A549 (cell line): ENCODE data around the gene RAB17.

Experiments used
- RCOR1 ChIP-seq: fragments of 150-350 bp; IDR thresholded peaks from 2 replicates; pipeline ENCODE4 v1.6.1; 2014; ENCODE audit warnings: antibody characterized with exemption, low read length, low read depth
- SREBF2 ChIP-seq: fragments of 450-650 bp; IDR thresholded peaks from 2 replicates; pipeline ENCODE4 v1.6.1; 2014; ENCODE audit warnings: mild to moderate bottlenecking, moderate library complexity

DNA sequence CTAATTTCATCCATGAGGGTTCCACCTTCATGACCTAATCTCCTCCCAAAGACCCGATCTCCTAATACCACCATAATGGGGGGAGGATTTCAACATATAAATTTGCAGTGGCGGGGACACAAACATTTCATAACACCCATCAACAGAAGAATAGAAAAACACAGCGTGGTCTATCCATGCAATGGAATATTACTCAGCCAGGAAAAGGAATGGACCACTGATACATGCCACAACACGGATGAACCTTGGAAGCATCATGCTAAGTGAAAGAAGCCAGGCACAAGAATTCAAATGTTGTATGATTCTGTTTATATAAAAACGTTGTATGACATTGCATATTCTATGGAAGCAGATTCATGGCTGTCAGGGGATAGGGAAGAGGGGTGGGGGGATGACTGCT is 21.5 kb downstream of the RAB17 start:
- no peak for TF ChIP-seq SREBF2
- TF ChIP-seq RCOR1 = no peak
